ENCODE results near the gene TBC1D10A.

GRCh38 chr22:30262112-30262511 lies 64.6 kb downstream of the TBC1D10A start:
- no peak for TF ChIP-seq CTCF (IDR thresholded peaks at IDR 0.05; ENCODE audit: insufficient read depth, low read depth, low read length)
- TF ChIP-seq EZH2 (IDR thresholded peaks at IDR 0.05; ENCODE audit: insufficient read depth, low read length), result no peak

Data from astrocyte (in vitro differentiated cells and primary cell).